Natural killer cell (primary cell): ENCODE results near the gene MYO15B. TPM values are rescaled to one million over a fixed set of nuclear protein-coding genes. Genes with fewer than 3 reads are reported as not detected.

ENCODE experiments used
- ATAC-seq, 3 donors: fragments of 150-1000 bp in 2 of 3; fragments of 200-7000 bp in 1 of 3; cut with Tn5 transposase; 1 replicate in 1 of 3; 2 replicates in 2 of 3; pipeline ENCODE4 v1.10.0; 2021; ENCODE audit warnings: mild to moderate bottlenecking in 2 of 3, moderate library complexity in 2 of 3
- DNase-seq, 2 donors: peaks; one replicate each; pipeline versions ENCODE4 v3.0.0 to v3.0.0-alpha.2; 2013 to 2021; ENCODE audit warnings: mixed read lengths in 1 of 2
- H3K27ac ChIP-seq: one replicate; pipeline ENCODE4 v1.5.1; 2013; ENCODE audit warnings: mild to moderate bottlenecking, low read length
- H3K27me3 ChIP-seq: one replicate; pipeline ENCODE4 v1.6.1; 2013; ENCODE audit warnings: low read length; ENCODE audit not compliant: control insufficient read depth, insufficient read depth
- H3K36me3 ChIP-seq: one replicate; pipeline ENCODE4 v1.6.1; 2013; ENCODE audit warnings: low read length; ENCODE audit not compliant: control insufficient read depth, insufficient read depth
- H3K4me1 ChIP-seq: one replicate; pipeline ENCODE4 v1.6.1; 2013; ENCODE audit warnings: low read length; ENCODE audit not compliant: control insufficient read depth, insufficient read depth
- H3K4me3 ChIP-seq: one replicate; pipeline ENCODE4 v1.5.1; 2013; ENCODE audit warnings: low read length
- H3K9me3 ChIP-seq: one replicate; pipeline ENCODE4 v1.6.1; 2013; ENCODE audit warnings: low read length; ENCODE audit not compliant: control insufficient read depth, insufficient read depth
- H3K27ac Mint-ChIP-seq, 2 donors: one replicate each; pipeline ENCODE4 v1.8.0; 2022; ENCODE audit warnings: mild to moderate bottlenecking in 2 of 2, mixed read lengths in 2 of 2, moderate library complexity in 1 of 2
- H3K27me3 Mint-ChIP-seq, 2 donors: one replicate each; pipeline ENCODE4 v1.8.0; 2022; ENCODE audit warnings: low read depth in 2 of 2, mixed read lengths in 2 of 2
- H3K36me3 Mint-ChIP-seq: one replicate; pipeline ENCODE4 v1.8.0; 2022; ENCODE audit warnings: mixed read lengths
- H3K4me1 Mint-ChIP-seq, 2 donors: one replicate each; pipeline ENCODE4 v1.8.0; 2022; ENCODE audit warnings: mixed read lengths in 2 of 2
- H3K4me3 Mint-ChIP-seq: one replicate; pipeline ENCODE4 v1.8.0; 2022; ENCODE audit warnings: mild to moderate bottlenecking, moderate library complexity, mixed read lengths
- H3K9me3 Mint-ChIP-seq, 2 donors: one replicate each; pipeline ENCODE4 v1.8.0; 2022; ENCODE audit warnings: mixed read lengths in 2 of 2
- WGBS: methylation state at CpG from one replicate; pipeline ENCODE4 v1.1.7; 2013; ENCODE audit warnings: missing lambda C conversion rate; ENCODE audit not compliant: insufficient coverage; 5-methylcytosine and 5-hydroxymethylcytosine counted together
- intact Hi-C: fragments of 100-400 bp; cut with micrococcal nuclease; formaldehyde crosslinking; loops from one replicate; pipeline ENCODE4 v1.14.2; 2022
- total RNA-seq, 4 donors: library from RNA; stranded (reverse); fragments of 120-200 nt in 1 of 4; gene quantifications; one replicate each; pipeline versions ENCODE4 v1.2.3 to v1.2.4, GENCODE V29; 2013 to 2022
- TF ChIP-seq, protein P1 (sequence below): fragments of 200-600 bp; IDR thresholded peaks from one replicate; pipeline ENCODE4 v1.8.0; 2022; ENCODE audit warnings: antibody characterized with exemption

MYO15B gene
- total RNA-seq, 3 donors from 2014 or later (not counting 1 experiment from before 2014, with no cell fraction given) = 336 to 372 (median 339) TPM

DNA sequence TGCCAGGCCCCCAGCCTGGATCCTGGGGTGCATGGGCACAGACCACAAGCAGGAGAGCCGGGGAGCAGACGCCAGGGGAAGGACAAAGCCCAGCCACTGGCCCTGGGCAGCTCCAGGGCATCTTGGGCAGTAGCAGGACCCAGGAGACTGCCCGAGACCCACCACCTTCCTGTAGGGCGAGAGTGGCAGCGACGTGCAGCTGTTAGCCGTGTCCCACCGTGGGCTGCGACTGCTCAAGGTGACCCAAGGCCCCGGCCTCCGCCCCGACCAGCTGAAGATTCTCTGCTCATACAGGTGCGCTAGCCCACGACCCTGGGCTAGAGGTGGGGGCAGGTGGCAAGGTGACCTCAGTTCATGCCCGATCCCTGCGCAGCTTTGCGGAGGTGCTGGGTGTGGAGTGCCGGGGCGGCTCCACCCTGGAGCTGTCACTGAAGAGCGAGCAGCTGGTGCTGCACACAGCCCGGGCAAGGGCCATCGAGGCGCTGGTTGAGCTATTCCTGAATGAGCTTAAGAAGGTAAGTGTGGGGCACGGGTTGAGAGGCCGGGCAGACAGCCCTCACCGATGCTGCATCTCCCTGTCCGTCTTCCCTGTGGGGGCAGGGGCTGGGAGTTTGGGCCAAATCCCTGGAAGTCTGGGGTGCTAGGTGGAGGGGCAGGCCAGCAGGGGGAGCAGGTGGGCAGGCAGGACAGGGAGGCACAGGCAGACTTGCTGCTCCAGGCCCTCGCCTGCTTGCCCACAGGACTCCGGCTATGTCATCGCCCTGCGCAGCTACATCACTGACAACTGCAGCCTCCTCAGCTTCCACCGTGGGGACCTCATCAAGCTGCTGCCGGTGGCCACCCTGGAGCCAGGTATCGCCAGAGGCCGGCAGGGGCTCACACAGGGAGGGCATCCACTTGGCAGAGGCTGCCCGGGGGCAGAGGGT, 32.2 kb downstream of the MYO15B start:
- DNase-seq (peak in 1 of 2 donors; percentile 27), ATAC-seq (no peak)
- no peaks in the 10 kb centered on the region for H3K4me1 Mint-ChIP-seq
- TF ChIP-seq, protein P1, sequence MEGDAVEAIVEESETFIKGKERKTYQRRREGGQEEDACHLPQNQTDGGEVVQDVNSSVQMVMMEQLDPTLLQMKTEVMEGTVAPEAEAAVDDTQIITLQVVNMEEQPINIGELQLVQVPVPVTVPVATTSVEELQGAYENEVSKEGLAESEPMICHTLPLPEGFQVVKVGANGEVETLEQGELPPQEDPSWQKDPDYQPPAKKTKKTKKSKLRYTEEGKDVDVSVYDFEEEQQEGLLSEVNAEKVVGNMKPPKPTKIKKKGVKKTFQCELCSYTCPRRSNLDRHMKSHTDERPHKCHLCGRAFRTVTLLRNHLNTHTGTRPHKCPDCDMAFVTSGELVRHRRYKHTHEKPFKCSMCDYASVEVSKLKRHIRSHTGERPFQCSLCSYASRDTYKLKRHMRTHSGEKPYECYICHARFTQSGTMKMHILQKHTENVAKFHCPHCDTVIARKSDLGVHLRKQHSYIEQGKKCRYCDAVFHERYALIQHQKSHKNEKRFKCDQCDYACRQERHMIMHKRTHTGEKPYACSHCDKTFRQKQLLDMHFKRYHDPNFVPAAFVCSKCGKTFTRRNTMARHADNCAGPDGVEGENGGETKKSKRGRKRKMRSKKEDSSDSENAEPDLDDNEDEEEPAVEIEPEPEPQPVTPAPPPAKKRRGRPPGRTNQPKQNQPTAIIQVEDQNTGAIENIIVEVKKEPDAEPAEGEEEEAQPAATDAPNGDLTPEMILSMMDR = no peak
- H3K27ac Mint-ChIP-seq = no peak overlapping the region
- Histone ChIP-seq H3K4me3 (no peak overlapping the region), H3K9me3 (no peaks in the 10 kb centered on the region), H3K27me3 (no peaks in the 10 kb centered on the region), H3K27ac (no peak overlapping the region), H3K36me3 (peaks cover 57% of the 10 kb centered on the region), H3K4me1 (peaks cover 7% of the 10 kb centered on the region)
- no peaks in the 10 kb centered on the region for H3K36me3 Mint-ChIP-seq
- no peak overlapping the region for H3K4me3 Mint-ChIP-seq
- WGBS = 93% methylated on average over 36 of the region's 36 CpGs
- intact Hi-C loops = no loop called here
- H3K27me3 Mint-ChIP-seq = no peaks in the 10 kb centered on the region
- H3K9me3 Mint-ChIP-seq = no peaks in the 10 kb centered on the region

DNA sequence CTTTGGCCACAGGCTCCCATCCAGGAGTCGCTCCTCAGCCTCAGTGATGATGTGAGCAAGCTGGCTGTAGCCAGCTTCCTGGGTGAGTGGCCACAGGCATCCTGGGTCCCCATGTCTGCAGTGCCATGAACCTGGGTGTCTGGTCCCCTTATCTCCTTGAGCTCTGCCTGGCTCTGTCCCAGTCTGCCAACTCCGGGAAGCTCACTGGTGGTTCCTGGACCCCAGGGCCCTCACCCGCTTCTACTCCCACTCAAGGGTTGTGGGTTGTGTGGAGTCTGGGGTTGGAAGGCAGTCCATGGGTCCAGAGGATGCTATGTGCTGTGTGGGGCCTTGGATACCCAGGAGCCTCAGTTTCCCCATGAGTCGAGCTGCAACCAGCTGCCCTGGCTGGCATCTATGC, 33.9 kb downstream of the MYO15B start:
- Histone ChIP-seq H3K4me1 (peaks cover 1% of the 10 kb centered on the region), H3K27ac (no peak overlapping the region), H3K27me3 (no peaks in the 10 kb centered on the region), H3K36me3 (peaks cover 55% of the 10 kb centered on the region), H3K9me3 (no peaks in the 10 kb centered on the region), H3K4me3 (no peak overlapping the region)
- TF ChIP-seq, protein P1 = no peak
- intact Hi-C loops = no loop called here
- whole genome bisulfite sequencing = 100% methylated on average over 4 of the region's 4 CpGs
- H3K4me3 Mint-ChIP-seq = no peak overlapping the region
- no peaks in the 10 kb centered on the region for H3K4me1 Mint-ChIP-seq
- no peaks in the 10 kb centered on the region for H3K36me3 Mint-ChIP-seq
- no peaks in the 10 kb centered on the region for H3K9me3 Mint-ChIP-seq
- no peak for ATAC-seq
- H3K27me3 Mint-ChIP-seq = no peaks in the 10 kb centered on the region
- no peak for DNase-seq
- H3K27ac Mint-ChIP-seq = no peak overlapping the region

DNA sequence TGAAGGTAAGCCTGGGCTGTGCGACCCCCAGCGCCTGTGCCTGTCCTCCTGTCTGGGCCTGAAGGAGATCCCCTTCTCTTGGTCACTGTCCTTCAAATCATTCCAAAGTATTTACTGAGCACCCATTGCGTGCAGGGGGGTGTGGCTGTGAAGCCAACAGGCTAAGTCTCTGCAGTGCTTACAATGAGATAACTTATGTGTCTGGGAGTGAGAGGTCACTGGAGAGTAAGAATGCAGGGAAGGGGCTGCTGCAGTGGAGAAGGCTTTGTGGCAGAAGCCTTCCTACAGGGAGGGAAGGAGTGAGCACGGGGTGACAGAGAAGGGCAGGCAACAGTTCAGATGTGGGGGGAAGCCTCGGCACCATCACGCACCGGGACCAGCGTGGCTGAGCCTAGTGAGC, 34.5 kb downstream of the MYO15B start:
- TF ChIP-seq, protein P1 = no peak
- Histone ChIP-seq H3K27me3 (no peaks in the 10 kb centered on the region), H3K27ac (no peak overlapping the region), H3K4me3 (no peak overlapping the region), H3K4me1 (no peaks in the 10 kb centered on the region), H3K9me3 (no peaks in the 10 kb centered on the region), H3K36me3 (peaks cover 55% of the 10 kb centered on the region)
- peak overlapping the region; percentile 0 to 25 for H3K27ac Mint-ChIP-seq
- no peaks in the 10 kb centered on the region for H3K9me3 Mint-ChIP-seq
- no peak overlapping the region for H3K4me3 Mint-ChIP-seq
- H3K36me3 Mint-ChIP-seq = no peaks in the 10 kb centered on the region
- no peaks in the 10 kb centered on the region for H3K27me3 Mint-ChIP-seq
- DNase-seq = no peak
- no peak for ATAC-seq
- H3K4me1 Mint-ChIP-seq = no peaks in the 10 kb centered on the region
- 95% methylated on average over 8 of the region's 8 CpGs for WGBS
- intact Hi-C loops = no loop called here
